ENCODE measurements around the gene PDLIM4.

PDLIM4 gene

GRCh38 chr5:132227235-132227484, 30.3 kb upstream of the PDLIM4 start:
- Histone ChIP-seq H3K36me3 (ENCODE audit: control insufficient read depth in 1 of 2, insufficient read depth in 2 of 2, low read length in 2 of 2) (no peaks in the 10 kb centered on the region), H3K27me3 (ENCODE audit: control insufficient read depth in 1 of 2, insufficient read depth in 2 of 2, low read length in 2 of 2) (no peaks in the 10 kb centered on the region), H3K4me1 (ENCODE audit: control insufficient read depth in 1 of 2, insufficient read depth in 2 of 2, low read length in 2 of 2) (peaks cover 20 to 23% of the 10 kb centered on the region in 2 donors), H3K9me3 (ENCODE audit: control insufficient read depth in 1 of 2, low read length in 2 of 2) (no peaks in the 10 kb centered on the region), H3K4me3 (ENCODE audit: low read depth in 1 of 2, low read length in 2 of 2) (peak overlapping the region; percentile 64 to 68), H3K9ac (ENCODE audit: low read depth in 1 of 2, low read length in 2 of 2) (peak overlapping the region; percentile 57 to 79), H3K27ac (ENCODE audit: low read depth, low read length) (peak overlapping the region; percentile 74)

- Histone ChIP-seq H3K27ac (ENCODE audit: low read depth, low read length) (peak within 1 kb of the TSS; percentile 74), H3K27me3 (ENCODE audit: control insufficient read depth in 1 of 2, insufficient read depth in 2 of 2, low read length in 2 of 2) (no peaks in the 10 kb centered on the region), H3K9me3 (ENCODE audit: control insufficient read depth in 1 of 2, low read length in 2 of 2) (no peaks in the 10 kb centered on the region), H3K4me3 (ENCODE audit: low read depth in 1 of 2, low read length in 2 of 2) (peak within 1 kb of the TSS; percentile 64 to 68), H3K9ac (ENCODE audit: low read depth in 1 of 2, low read length in 2 of 2) (peak within 1 kb of the TSS; percentile 57 to 79), H3K36me3 (ENCODE audit: control insufficient read depth in 1 of 2, insufficient read depth in 2 of 2, low read length in 2 of 2) (no peaks in the 10 kb centered on the region), H3K4me1 (ENCODE audit: control insufficient read depth in 1 of 2, insufficient read depth in 2 of 2, low read length in 2 of 2) (peaks cover 20 to 23% of the 10 kb centered on the region in 2 donors)
Measured at GRCh38 chr5:132227485-132228240, 29.8 kb upstream of the PDLIM4 start, which contains the start of gene P4HA2. Gene P4HA2, minus strand, starts transcription at chr5:132227853. Its CDS starts 9,227 bp downstream, at chr5:132218626.

GRCh38 chr5:132228241-132229035, 29.1 kb upstream of the PDLIM4 start:
- H3K9me3 ChIP-seq (ENCODE audit: control insufficient read depth in 1 of 2, low read length in 2 of 2), result no peaks in the 10 kb centered on the region
- no peak overlapping the region for H3K27ac ChIP-seq (ENCODE audit: low read depth, low read length)
- H3K27me3 ChIP-seq (ENCODE audit: control insufficient read depth in 1 of 2, insufficient read depth in 2 of 2, low read length in 2 of 2), result no peaks in the 10 kb centered on the region
- H3K36me3 ChIP-seq (ENCODE audit: control insufficient read depth in 1 of 2, insufficient read depth in 2 of 2, low read length in 2 of 2), result no peaks in the 10 kb centered on the region
- peak overlapping the region; percentile 64 to 68 for H3K4me3 ChIP-seq (ENCODE audit: low read depth in 1 of 2, low read length in 2 of 2)
- H3K9ac ChIP-seq (ENCODE audit: low read depth in 1 of 2, low read length in 2 of 2), result peak overlapping the region; percentile 57 to 79
- H3K4me1 ChIP-seq (ENCODE audit: control insufficient read depth in 1 of 2, insufficient read depth in 2 of 2, low read length in 2 of 2), result peaks cover 20 to 23% of the 10 kb centered on the region in 2 donors

GRCh38 chr5:132229236-132229635, 28.3 kb upstream of the PDLIM4 start:
- Histone ChIP-seq H3K36me3 (ENCODE audit: control insufficient read depth in 1 of 2, insufficient read depth in 2 of 2, low read length in 2 of 2) (no peaks in the 10 kb centered on the region), H3K9ac (ENCODE audit: low read depth in 1 of 2, low read length in 2 of 2) (no peak overlapping the region), H3K4me1 (ENCODE audit: control insufficient read depth in 1 of 2, insufficient read depth in 2 of 2, low read length in 2 of 2) (peaks cover 17 to 20% of the 10 kb centered on the region in 2 donors), H3K27me3 (ENCODE audit: control insufficient read depth in 1 of 2, insufficient read depth in 2 of 2, low read length in 2 of 2) (no peaks in the 10 kb centered on the region), H3K9me3 (ENCODE audit: control insufficient read depth in 1 of 2, low read length in 2 of 2) (no peaks in the 10 kb centered on the region), H3K4me3 (ENCODE audit: low read depth in 1 of 2, low read length in 2 of 2) (no peak overlapping the region), H3K27ac (ENCODE audit: low read depth, low read length) (no peak overlapping the region)

GRCh38 chr5:132230871-132231270, 26.6 kb upstream of the PDLIM4 start:
- H3K4me3 ChIP-seq (ENCODE audit: low read depth in 1 of 2, low read length in 2 of 2), result no peak overlapping the region
- no peak overlapping the region for H3K9ac ChIP-seq (ENCODE audit: low read depth in 1 of 2, low read length in 2 of 2)
- no peaks in the 10 kb centered on the region for H3K27me3 ChIP-seq (ENCODE audit: control insufficient read depth in 1 of 2, insufficient read depth in 2 of 2, low read length in 2 of 2)
- peaks cover 4 to 11% of the 10 kb centered on the region in 2 donors for H3K4me1 ChIP-seq (ENCODE audit: control insufficient read depth in 1 of 2, insufficient read depth in 2 of 2, low read length in 2 of 2)
- H3K9me3 ChIP-seq (ENCODE audit: control insufficient read depth in 1 of 2, low read length in 2 of 2), result no peaks in the 10 kb centered on the region
- H3K27ac ChIP-seq (ENCODE audit: low read depth, low read length), result no peak overlapping the region
- no peaks in the 10 kb centered on the region for H3K36me3 ChIP-seq (ENCODE audit: control insufficient read depth in 1 of 2, insufficient read depth in 2 of 2, low read length in 2 of 2)

GRCh38 chr5:132232465-132232864, 25.0 kb upstream of the PDLIM4 start:
- Histone ChIP-seq H3K9me3 (ENCODE audit: control insufficient read depth in 1 of 2, low read length in 2 of 2) (no peaks in the 10 kb centered on the region), H3K36me3 (ENCODE audit: control insufficient read depth in 1 of 2, insufficient read depth in 2 of 2, low read length in 2 of 2) (no peaks in the 10 kb centered on the region), H3K4me1 (ENCODE audit: control insufficient read depth in 1 of 2, insufficient read depth in 2 of 2, low read length in 2 of 2) (no peaks in the 10 kb centered on the region), H3K4me3 (ENCODE audit: low read depth in 1 of 2, low read length in 2 of 2) (no peak overlapping the region), H3K27me3 (ENCODE audit: control insufficient read depth in 1 of 2, insufficient read depth in 2 of 2, low read length in 2 of 2) (no peaks in the 10 kb centered on the region), H3K27ac (ENCODE audit: low read depth, low read length) (no peak overlapping the region), H3K9ac (ENCODE audit: low read depth in 1 of 2, low read length in 2 of 2) (no peak overlapping the region)

GRCh38 chr5:132233081-132233480, 24.4 kb upstream of the PDLIM4 start:
- Histone ChIP-seq H3K4me3 (ENCODE audit: low read depth in 1 of 2, low read length in 2 of 2) (no peak overlapping the region), H3K9me3 (ENCODE audit: control insufficient read depth in 1 of 2, low read length in 2 of 2) (no peaks in the 10 kb centered on the region), H3K9ac (ENCODE audit: low read depth in 1 of 2, low read length in 2 of 2) (no peak overlapping the region), H3K4me1 (ENCODE audit: control insufficient read depth in 1 of 2, insufficient read depth in 2 of 2, low read length in 2 of 2) (no peaks in the 10 kb centered on the region), H3K36me3 (ENCODE audit: control insufficient read depth in 1 of 2, insufficient read depth in 2 of 2, low read length in 2 of 2) (no peaks in the 10 kb centered on the region), H3K27ac (ENCODE audit: low read depth, low read length) (no peak overlapping the region), H3K27me3 (ENCODE audit: control insufficient read depth in 1 of 2, insufficient read depth in 2 of 2, low read length in 2 of 2) (no peaks in the 10 kb centered on the region)

- Histone ChIP-seq H3K4me3 (ENCODE audit: low read depth in 1 of 2, low read length in 2 of 2) (no peak overlapping the region), H3K27me3 (ENCODE audit: control insufficient read depth in 1 of 2, insufficient read depth in 2 of 2, low read length in 2 of 2) (no peaks in the 10 kb centered on the region), H3K9ac (ENCODE audit: low read depth in 1 of 2, low read length in 2 of 2) (no peak overlapping the region), H3K9me3 (ENCODE audit: control insufficient read depth in 1 of 2, low read length in 2 of 2) (no peaks in the 10 kb centered on the region), H3K4me1 (ENCODE audit: control insufficient read depth in 1 of 2, insufficient read depth in 2 of 2, low read length in 2 of 2) (no peaks in the 10 kb centered on the region), H3K27ac (ENCODE audit: low read depth, low read length) (no peak overlapping the region), H3K36me3 (ENCODE audit: control insufficient read depth in 1 of 2, insufficient read depth in 2 of 2, low read length in 2 of 2) (no peaks in the 10 kb centered on the region)
Measured at GRCh38 chr5:132233811-132234683, 23.4 kb upstream of the PDLIM4 start.

- H3K4me3 ChIP-seq (ENCODE audit: low read depth in 1 of 2, low read length in 2 of 2), result no peak overlapping the region
- H3K9ac ChIP-seq (ENCODE audit: low read depth in 1 of 2, low read length in 2 of 2), result no peak overlapping the region
- no peaks in the 10 kb centered on the region for H3K36me3 ChIP-seq (ENCODE audit: control insufficient read depth in 1 of 2, insufficient read depth in 2 of 2, low read length in 2 of 2)
- no peaks in the 10 kb centered on the region for H3K9me3 ChIP-seq (ENCODE audit: control insufficient read depth in 1 of 2, low read length in 2 of 2)
- no peaks in the 10 kb centered on the region for H3K27me3 ChIP-seq (ENCODE audit: control insufficient read depth in 1 of 2, insufficient read depth in 2 of 2, low read length in 2 of 2)
- no peak overlapping the region for H3K27ac ChIP-seq (ENCODE audit: low read depth, low read length)
- no peaks in the 10 kb centered on the region for H3K4me1 ChIP-seq (ENCODE audit: control insufficient read depth in 1 of 2, insufficient read depth in 2 of 2, low read length in 2 of 2)
Measured at GRCh38 chr5:132234684-132235062, 22.8 kb upstream of the PDLIM4 start.

- Histone ChIP-seq H3K36me3 (ENCODE audit: control insufficient read depth in 1 of 2, insufficient read depth in 2 of 2, low read length in 2 of 2) (no peaks in the 10 kb centered on the region), H3K4me3 (ENCODE audit: low read depth in 1 of 2, low read length in 2 of 2) (no peak overlapping the region), H3K4me1 (ENCODE audit: control insufficient read depth in 1 of 2, insufficient read depth in 2 of 2, low read length in 2 of 2) (no peaks in the 10 kb centered on the region), H3K9ac (ENCODE audit: low read depth in 1 of 2, low read length in 2 of 2) (no peak overlapping the region), H3K27me3 (ENCODE audit: control insufficient read depth in 1 of 2, insufficient read depth in 2 of 2, low read length in 2 of 2) (no peaks in the 10 kb centered on the region), H3K9me3 (ENCODE audit: control insufficient read depth in 1 of 2, low read length in 2 of 2) (no peaks in the 10 kb centered on the region), H3K27ac (ENCODE audit: low read depth, low read length) (no peak overlapping the region)
Measured at GRCh38 chr5:132235340-132235739, 22.2 kb upstream of the PDLIM4 start.
